Left lung (tissue), 10 donors: ENCODE results near the gene SPTBN1. TPM values are rescaled to one million over a fixed set of nuclear protein-coding genes. Genes with fewer than 3 reads are reported as not detected.

ENCODE experiments used
- ATAC-seq: fragments of 200-7000 bp; cut with Tn5 transposase; one replicate; pipeline ENCODE4 v1.9.1; 2020; ENCODE audit warnings: moderate library complexity
- DNase-seq, 4 donors: peaks; one replicate each; pipeline ENCODE4 v3.0.0-alpha.2; 2013 to 2020
- H3K27ac ChIP-seq, 2 donors: fragments of 200-600 bp; sonication (generic) in 1 of 2; one replicate each; pipeline versions ENCODE4 v1.5.0 to v1.8.0; 2020 to 2021
- H3K27me3 ChIP-seq, 2 donors: fragments of 200-600 bp; sonication (generic) in 1 of 2; one replicate each; pipeline versions ENCODE4 v1.5.0 to v1.8.0; 2020 to 2021
- H3K36me3 ChIP-seq, 2 donors: fragments of 200-600 bp; sonication (generic) in 1 of 2; one replicate each; pipeline versions ENCODE4 v1.5.0 to v1.8.0; 2020 to 2021
- H3K4me1 ChIP-seq, 2 donors: fragments of 200-600 bp; one replicate each; pipeline ENCODE4 v1.8.0; 2021
- H3K4me3 ChIP-seq, 2 donors: fragments of 200-600 bp; sonication (generic) in 1 of 2; one replicate each; pipeline versions ENCODE4 v1.5.0 to v1.8.0; 2020 to 2021; ENCODE audit warnings: mild to moderate bottlenecking in 1 of 2
- H3K9me3 ChIP-seq, 2 donors: fragments of 200-600 bp; sonication (generic) in 1 of 2; one replicate each; pipeline versions ENCODE4 v1.5.0 to v1.8.0; 2020 to 2021
- intact Hi-C, 2 donors: fragments of 100-400 bp; cut with DNase I; formaldehyde crosslinking; loops; one replicate each; pipeline versions ENCODE4 v1.11.2 to v1.14.2; 2022
- polyA plus RNA-seq, 6 donors: library from polyadenylated mRNA; unstranded; fragments of 120-200 nt; gene quantifications; one replicate each; pipeline ENCODE4 v1.2.1, GENCODE V29; 2013; ENCODE audit not compliant: insufficient read length in 6 of 6
- total RNA-seq, 2 donors: library from RNA; stranded (reverse); fragmentation: NEBNext Ultra II Directional; extraction: Animal tissue kit (Norgen Biotek cat#: 25700); gene quantifications; one replicate each; pipeline ENCODE4 v1.2.1, GENCODE V29; 2021
- TF ChIP-seq, protein P1 (sequence below), 2 donors: fragments of 200-600 bp; sonication (generic) in 1 of 2; IDR thresholded peaks; one replicate each; pipeline versions ENCODE4 v1.5.0 to v1.8.0; 2021; ENCODE audit warnings: antibody characterized with exemption in 2 of 2
- donor health status: DM: no; HTN: yes; CAD: no.
- donor health status: DM: no; HTN: no; CAD: no.

The SPTBN1 gene
- total and polyA plus RNA-seq, 8 donors = 441 to 578 (median 543) TPM

DNA sequence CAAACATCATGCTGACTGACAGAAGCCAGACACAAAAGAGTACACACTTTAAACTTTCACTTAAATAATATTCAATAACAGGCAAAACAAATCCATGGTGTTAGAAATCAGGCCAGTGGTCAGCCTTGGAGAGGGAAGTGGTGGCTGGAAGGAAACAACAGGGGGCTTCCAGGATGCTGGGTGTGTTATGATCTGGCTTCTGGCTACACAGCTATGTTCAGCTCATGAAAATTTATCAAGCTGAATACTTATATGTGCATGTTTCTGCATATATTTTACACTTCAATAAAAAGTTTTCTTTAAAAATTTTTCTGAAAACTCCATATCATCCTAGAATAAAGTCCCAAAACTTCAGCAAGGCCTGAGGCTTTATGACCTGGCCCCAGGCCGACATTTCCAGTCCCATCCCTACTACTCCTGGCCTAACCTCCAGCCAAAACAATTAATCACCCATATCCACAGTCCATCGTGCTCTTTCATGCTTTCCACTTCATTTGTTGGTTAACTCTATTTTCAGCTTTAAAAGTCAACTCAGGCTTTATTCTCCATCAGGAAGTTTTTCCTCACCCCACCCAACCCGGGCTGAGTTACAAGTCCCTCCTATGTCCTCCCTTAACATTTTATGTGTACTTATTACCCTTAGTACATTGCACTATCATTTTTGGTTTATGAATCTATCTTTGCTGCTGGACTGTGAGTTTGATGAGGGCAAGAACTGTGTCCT lies 27.9 kb upstream of the SPTBN1 start:
- Histone ChIP-seq H3K27me3 (no peaks in the 10 kb centered on the region), H3K4me3 (no peak overlapping the region), H3K27ac (peak overlapping the region; percentile 45 to 81), H3K36me3 (no peaks in the 10 kb centered on the region), H3K9me3 (no peaks in the 10 kb centered on the region), H3K4me1 (peaks cover 20 to 33% of the 10 kb centered on the region in 2 donors)
- peak; percentile 15 for ATAC-seq
- DNase-seq = peak in 2 of 4 donors; percentile 46 to 52
- TF ChIP-seq, protein P1, sequence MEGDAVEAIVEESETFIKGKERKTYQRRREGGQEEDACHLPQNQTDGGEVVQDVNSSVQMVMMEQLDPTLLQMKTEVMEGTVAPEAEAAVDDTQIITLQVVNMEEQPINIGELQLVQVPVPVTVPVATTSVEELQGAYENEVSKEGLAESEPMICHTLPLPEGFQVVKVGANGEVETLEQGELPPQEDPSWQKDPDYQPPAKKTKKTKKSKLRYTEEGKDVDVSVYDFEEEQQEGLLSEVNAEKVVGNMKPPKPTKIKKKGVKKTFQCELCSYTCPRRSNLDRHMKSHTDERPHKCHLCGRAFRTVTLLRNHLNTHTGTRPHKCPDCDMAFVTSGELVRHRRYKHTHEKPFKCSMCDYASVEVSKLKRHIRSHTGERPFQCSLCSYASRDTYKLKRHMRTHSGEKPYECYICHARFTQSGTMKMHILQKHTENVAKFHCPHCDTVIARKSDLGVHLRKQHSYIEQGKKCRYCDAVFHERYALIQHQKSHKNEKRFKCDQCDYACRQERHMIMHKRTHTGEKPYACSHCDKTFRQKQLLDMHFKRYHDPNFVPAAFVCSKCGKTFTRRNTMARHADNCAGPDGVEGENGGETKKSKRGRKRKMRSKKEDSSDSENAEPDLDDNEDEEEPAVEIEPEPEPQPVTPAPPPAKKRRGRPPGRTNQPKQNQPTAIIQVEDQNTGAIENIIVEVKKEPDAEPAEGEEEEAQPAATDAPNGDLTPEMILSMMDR (IDR thresholded peaks at IDR 0.05) = no peak
- intact Hi-C loops = no loop called here

DNA sequence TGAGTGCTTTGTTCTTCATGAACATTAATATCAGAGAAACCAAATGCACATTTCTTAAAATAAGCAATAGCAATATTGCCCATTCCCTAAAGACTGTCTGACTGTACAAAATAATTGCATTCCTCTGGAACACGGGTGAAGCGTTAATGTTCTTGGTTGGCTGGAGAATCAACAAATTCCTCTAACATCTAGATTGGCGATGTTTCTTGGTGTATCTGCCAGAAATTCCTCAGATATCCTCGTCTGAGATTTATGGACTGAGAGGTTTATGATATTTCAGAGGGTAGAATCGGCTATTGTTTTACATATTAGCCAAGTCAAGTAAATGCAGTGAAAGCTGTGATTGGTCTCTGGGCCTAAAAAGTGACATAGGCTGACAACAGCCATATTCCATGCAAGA lies 27.1 kb upstream of the SPTBN1 start:
- H3K4me3 ChIP-seq = no peak overlapping the region
- intact Hi-C loops = no loop called here
- no peaks in the 10 kb centered on the region for H3K36me3 ChIP-seq
- TF ChIP-seq, protein P1 (IDR thresholded peaks at IDR 0.05) = no peak
- H3K27me3 ChIP-seq = no peaks in the 10 kb centered on the region
- no peaks in the 10 kb centered on the region for H3K9me3 ChIP-seq
- H3K27ac ChIP-seq = peak overlapping the region; percentile 45 to 81
- peaks cover 22 to 35% of the 10 kb centered on the region in 2 donors for H3K4me1 ChIP-seq
- DNase-seq (peak in 2 of 4 donors; percentile 65 to 76), ATAC-seq (no peak)

DNA sequence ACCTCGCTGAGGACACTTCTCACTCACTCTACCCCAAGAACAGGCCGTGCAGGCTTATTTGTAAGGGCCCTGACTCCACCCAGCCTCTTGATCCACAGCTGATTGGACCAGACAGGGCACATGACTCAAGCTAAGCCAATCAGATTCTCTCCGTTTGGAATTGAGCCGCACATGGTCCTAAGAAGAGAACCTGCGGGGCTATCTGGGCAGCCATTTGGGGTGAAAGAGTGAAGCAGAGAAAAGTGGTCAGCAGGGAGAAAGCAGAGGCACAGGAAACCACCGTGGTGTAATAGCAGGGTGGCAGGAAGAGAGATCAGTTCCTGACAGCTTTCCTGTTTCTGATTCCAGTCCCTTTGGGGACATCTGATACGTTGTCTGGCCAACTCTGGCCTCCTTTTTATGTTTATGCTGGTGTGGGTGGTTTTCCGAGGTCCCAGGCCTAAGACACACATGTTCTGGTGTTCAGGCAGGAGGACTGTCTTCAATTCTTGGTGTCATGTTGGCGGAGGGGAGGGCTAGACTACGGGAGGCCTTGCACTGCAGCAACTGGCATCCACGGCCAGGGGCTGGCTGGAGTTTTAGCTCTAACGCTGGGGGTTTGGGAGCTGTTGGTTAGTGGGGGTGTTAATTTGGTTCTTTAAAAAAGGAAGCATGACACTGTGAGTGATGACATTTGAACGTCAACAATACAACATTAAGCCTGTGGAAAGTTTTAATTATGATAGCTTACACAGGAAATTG lies 26.1 kb upstream of the SPTBN1 start:
- Histone ChIP-seq H3K4me3 (no peak overlapping the region), H3K9me3 (no peaks in the 10 kb centered on the region), H3K27ac (peak overlapping the region; percentile 45 to 81), H3K36me3 (no peaks in the 10 kb centered on the region), H3K4me1 (peaks cover 22 to 35% of the 10 kb centered on the region in 2 donors), H3K27me3 (no peaks in the 10 kb centered on the region)
- TF ChIP-seq, protein P1 (IDR thresholded peaks at IDR 0.05) = no peak
- no peak for DNase-seq
- intact Hi-C loops = no loop called here
- ATAC-seq = no peak

DNA sequence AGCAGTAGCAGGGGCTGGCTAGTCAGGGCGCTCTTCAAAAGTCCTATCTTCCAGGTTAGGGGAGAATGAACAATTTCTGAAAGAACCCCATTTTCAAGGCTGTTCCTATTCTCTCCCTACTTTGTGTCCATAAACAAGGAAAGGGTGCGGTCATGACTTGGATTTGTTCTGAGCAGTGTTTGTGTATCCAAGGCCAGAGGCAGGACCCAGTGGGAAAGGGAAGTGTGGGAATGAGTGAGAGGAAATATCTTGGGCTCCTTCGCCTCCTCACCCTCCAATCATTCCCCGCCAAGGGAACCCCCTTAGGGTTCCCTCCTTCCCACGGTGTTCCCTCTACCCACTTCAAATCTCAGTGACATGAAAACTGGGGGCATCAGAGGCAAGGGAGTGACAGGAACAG lies 25.5 kb upstream of the SPTBN1 start:
- H3K27me3 ChIP-seq = no peaks in the 10 kb centered on the region
- DNase-seq (no peak), ATAC-seq (no peak)
- H3K9me3 ChIP-seq = no peaks in the 10 kb centered on the region
- intact Hi-C loops = no loop called here
- no peak overlapping the region for H3K4me3 ChIP-seq
- peaks cover 22 to 35% of the 10 kb centered on the region in 2 donors for H3K4me1 ChIP-seq
- TF ChIP-seq, protein P1 (IDR thresholded peaks at IDR 0.05) = no peak
- H3K36me3 ChIP-seq = no peaks in the 10 kb centered on the region
- H3K27ac ChIP-seq = peak overlapping the region; percentile 45 to 81
